Stimulated activated memory B cell treated with anti-CD40 and anti-IgM and Interleukin-4, amounts not matched to agents 10 μg/mL and 1 μg/mL and 100 μg/mL, for 72 hours (primary cell): Measurements from ENCODE around the gene VWF.
A peak's percentile ranks its signal among the peaks of the same experiment; 100 is the strongest.

Experiments
- ATAC-seq: fragments of 150-1000 bp; cut with Tn5 transposase; 2 replicates; pipeline ENCODE4 v1.10.0; 2021
- H3K27ac Mint-ChIP-seq: one replicate; pipeline ENCODE4 v1.8.0; 2022; ENCODE audit warnings: mild to moderate bottlenecking, mixed read lengths
- H3K27me3 Mint-ChIP-seq: one replicate; pipeline ENCODE4 v1.8.0; 2022; ENCODE audit warnings: mixed read lengths
- H3K36me3 Mint-ChIP-seq: one replicate; pipeline ENCODE4 v1.8.0; 2022; ENCODE audit warnings: mixed read lengths
- H3K4me1 Mint-ChIP-seq: one replicate; pipeline ENCODE4 v1.8.0; 2022; ENCODE audit warnings: mixed read lengths
- H3K4me3 Mint-ChIP-seq: one replicate; pipeline ENCODE4 v1.8.0; 2022; ENCODE audit warnings: mild to moderate bottlenecking, moderate library complexity, mixed read lengths
- H3K9me3 Mint-ChIP-seq: one replicate; pipeline ENCODE4 v1.8.0; 2022; ENCODE audit warnings: mixed read lengths

VWF gene

GRCh38 chr12:6097411-6097810 is 27.1 kb downstream of the VWF start:
- Mint-ChIP-seq H3K36me3 (no peaks in the 10 kb centered on the region), H3K9me3 (peaks cover under 1% of the 10 kb centered on the region), H3K27me3 (peaks cover 69% of the 10 kb centered on the region), H3K4me3 (no peak overlapping the region), H3K27ac (no peak overlapping the region), H3K4me1 (no peaks in the 10 kb centered on the region)
- no peak for ATAC-seq

GRCh38 chr12:6096527-6096926 is 27.9 kb downstream of the VWF start:
- Mint-ChIP-seq H3K4me1 (no peaks in the 10 kb centered on the region), H3K9me3 (peaks cover 3% of the 10 kb centered on the region), H3K4me3 (no peak overlapping the region), H3K27ac (no peak overlapping the region), H3K36me3 (no peaks in the 10 kb centered on the region), H3K27me3 (peaks cover 75% of the 10 kb centered on the region)
- no peak for ATAC-seq

- Mint-ChIP-seq H3K4me1 (no peaks in the 10 kb centered on the region), H3K36me3 (no peaks in the 10 kb centered on the region), H3K9me3 (peaks cover 3% of the 10 kb centered on the region), H3K27me3 (peaks cover 74% of the 10 kb centered on the region), H3K4me3 (no peak overlapping the region), H3K27ac (no peak overlapping the region)
- no peak for ATAC-seq
Observed at GRCh38 chr12:6095269-6095668, 29.2 kb downstream of the VWF start.

GRCh38 chr12:6093764-6094163 is 30.7 kb downstream of the VWF start:
- Mint-ChIP-seq H3K36me3 (no peaks in the 10 kb centered on the region), H3K9me3 (peaks cover 3% of the 10 kb centered on the region), H3K4me3 (no peak overlapping the region), H3K27ac (no peak overlapping the region), H3K27me3 (peaks cover 85% of the 10 kb centered on the region), H3K4me1 (no peaks in the 10 kb centered on the region)
- ATAC-seq = no peak

GRCh38 chr12:6092784-6093722 is 31.4 kb downstream of the VWF start:
- Mint-ChIP-seq H3K4me3 (no peak overlapping the region), H3K36me3 (no peaks in the 10 kb centered on the region), H3K27ac (no peak overlapping the region), H3K9me3 (peaks cover 3% of the 10 kb centered on the region), H3K4me1 (no peaks in the 10 kb centered on the region), H3K27me3 (peaks cover 85% of the 10 kb centered on the region)
- ATAC-seq = peak; percentile 8

GRCh38 chr12:6091786-6092566 is 32.5 kb downstream of the VWF start:
- no peaks in the 10 kb centered on the region for H3K4me1 Mint-ChIP-seq
- ATAC-seq = no peak
- no peak overlapping the region for H3K27ac Mint-ChIP-seq
- H3K4me3 Mint-ChIP-seq = no peak overlapping the region
- H3K27me3 Mint-ChIP-seq = peaks cover 87% of the 10 kb centered on the region
- no peaks in the 10 kb centered on the region for H3K36me3 Mint-ChIP-seq
- peaks cover 3% of the 10 kb centered on the region for H3K9me3 Mint-ChIP-seq

GRCh38 chr12:6090803-6091202 is 33.7 kb downstream of the VWF start:
- Mint-ChIP-seq H3K4me3 (no peak overlapping the region), H3K36me3 (no peaks in the 10 kb centered on the region), H3K27me3 (peaks cover 84% of the 10 kb centered on the region), H3K4me1 (no peaks in the 10 kb centered on the region), H3K9me3 (peaks cover 3% of the 10 kb centered on the region), H3K27ac (no peak overlapping the region)
- no peak for ATAC-seq

GRCh38 chr12:6088921-6089747 is 35.3 kb downstream of the VWF start:
- no peak for ATAC-seq
- Mint-ChIP-seq H3K27ac (no peak overlapping the region), H3K4me3 (no peak overlapping the region), H3K27me3 (peaks cover 71% of the 10 kb centered on the region), H3K4me1 (no peaks in the 10 kb centered on the region), H3K9me3 (peaks cover 3% of the 10 kb centered on the region), H3K36me3 (no peaks in the 10 kb centered on the region)

GRCh38 chr12:6086316-6086715 is 38.2 kb downstream of the VWF start:
- H3K36me3 Mint-ChIP-seq = no peaks in the 10 kb centered on the region
- H3K27ac Mint-ChIP-seq = no peak overlapping the region
- no peak overlapping the region for H3K4me3 Mint-ChIP-seq
- H3K9me3 Mint-ChIP-seq = no peaks in the 10 kb centered on the region
- H3K4me1 Mint-ChIP-seq = no peaks in the 10 kb centered on the region
- ATAC-seq = no peak
- peaks cover 46% of the 10 kb centered on the region for H3K27me3 Mint-ChIP-seq

- no peak overlapping the region for H3K4me3 Mint-ChIP-seq
- no peaks in the 10 kb centered on the region for H3K9me3 Mint-ChIP-seq
- H3K36me3 Mint-ChIP-seq = no peaks in the 10 kb centered on the region
- no peaks in the 10 kb centered on the region for H3K4me1 Mint-ChIP-seq
- no peak overlapping the region for H3K27ac Mint-ChIP-seq
- peaks cover 49% of the 10 kb centered on the region for H3K27me3 Mint-ChIP-seq
- no peak for ATAC-seq
Observed at GRCh38 chr12:6085841-6086240, 38.6 kb downstream of the VWF start.

GRCh38 chr12:6084969-6085450 is 39.5 kb downstream of the VWF start:
- no peaks in the 10 kb centered on the region for H3K4me1 Mint-ChIP-seq
- no peak overlapping the region for H3K4me3 Mint-ChIP-seq
- H3K27me3 Mint-ChIP-seq = peaks cover 49% of the 10 kb centered on the region
- H3K36me3 Mint-ChIP-seq = no peaks in the 10 kb centered on the region
- H3K27ac Mint-ChIP-seq = no peak overlapping the region
- no peaks in the 10 kb centered on the region for H3K9me3 Mint-ChIP-seq
- no peak for ATAC-seq

GRCh38 chr12:6084261-6084968 is 40.1 kb downstream of the VWF start:
- Mint-ChIP-seq H3K27ac (no peak overlapping the region), H3K9me3 (no peaks in the 10 kb centered on the region), H3K27me3 (peaks cover 47% of the 10 kb centered on the region), H3K4me3 (no peak overlapping the region), H3K36me3 (no peaks in the 10 kb centered on the region), H3K4me1 (no peaks in the 10 kb centered on the region)
- no peak for ATAC-seq

- Mint-ChIP-seq H3K27me3 (peaks cover 41% of the 10 kb centered on the region), H3K9me3 (no peaks in the 10 kb centered on the region)
Observed at GRCh38 chr12:6083601-6084000, 40.9 kb downstream of the VWF start.

GRCh38 chr12:6082613-6083012 is 41.9 kb downstream of the VWF start:
- Mint-ChIP-seq H3K4me1 (no peaks in the 10 kb centered on the region), H3K27ac (no peak overlapping the region), H3K36me3 (no peaks in the 10 kb centered on the region), H3K27me3 (peaks cover 31% of the 10 kb centered on the region), H3K9me3 (no peaks in the 10 kb centered on the region), H3K4me3 (no peak overlapping the region)
- no peak for ATAC-seq

More at GRCh38 chr12:6083601-6084000, 40.9 kb downstream of the VWF start:
- ATAC-seq = no peak
- H3K4me3 Mint-ChIP-seq = no peak overlapping the region
- H3K27ac Mint-ChIP-seq = no peak overlapping the region
- no peaks in the 10 kb centered on the region for H3K4me1 Mint-ChIP-seq
- no peaks in the 10 kb centered on the region for H3K36me3 Mint-ChIP-seq
